GM20000 (cell line): ENCODE data around the gene KRTAP4-11.
"Not testable (repeated sequence)": the region's sequence is repeated elsewhere in the genome, so short reads cannot be mapped to it uniquely, and the experiment has no call there.

ENCODE experiments used
- DNase-seq: peaks from one replicate; pipeline ENCODE4 v3.0.0; 2012; ENCODE audit warnings: low spot score
- CTCF ChIP-seq: IDR thresholded peaks from 2 replicates; pipeline ENCODE4 v1.5.1; 2012; ENCODE audit warnings: mild to moderate bottlenecking, control low read depth; ENCODE audit errors: extremely low read depth, missing control alignments

Gene KRTAP4-11

DNA sequence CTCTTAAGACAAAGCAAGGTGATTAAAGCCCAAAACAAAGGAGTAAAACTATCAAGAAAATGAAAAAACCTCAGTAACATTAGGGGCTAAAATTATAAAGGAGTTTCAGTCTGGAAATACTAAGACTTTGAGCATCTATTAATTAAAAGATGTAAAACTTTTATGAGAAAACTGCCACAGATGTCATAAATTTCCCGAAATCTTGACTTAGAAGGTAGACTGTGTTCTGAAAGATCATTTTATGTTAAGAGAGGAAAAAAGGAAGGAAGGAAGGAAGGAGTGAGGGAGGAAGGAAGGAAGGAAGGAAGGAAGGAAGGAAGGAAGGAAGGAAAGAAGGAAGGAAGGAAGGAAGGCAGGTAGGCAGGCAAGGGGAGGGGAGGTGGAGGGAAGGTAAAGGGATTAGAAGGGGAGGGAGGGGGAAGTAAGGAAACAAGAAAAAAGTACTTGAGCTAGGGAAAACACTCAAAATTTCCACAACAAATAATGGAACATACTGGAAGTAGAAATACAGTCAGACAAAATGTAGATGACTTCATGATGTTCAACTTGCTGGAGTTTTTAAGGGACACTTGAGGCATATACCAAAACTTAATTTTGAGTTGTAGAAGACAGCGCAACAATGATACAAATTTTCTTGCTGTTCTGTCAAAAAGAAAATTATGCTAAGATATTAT, 29.5 kb upstream of the KRTAP4-11 start:
- TF ChIP-seq CTCF: no peak
- DNase-seq: no peak

DNA sequence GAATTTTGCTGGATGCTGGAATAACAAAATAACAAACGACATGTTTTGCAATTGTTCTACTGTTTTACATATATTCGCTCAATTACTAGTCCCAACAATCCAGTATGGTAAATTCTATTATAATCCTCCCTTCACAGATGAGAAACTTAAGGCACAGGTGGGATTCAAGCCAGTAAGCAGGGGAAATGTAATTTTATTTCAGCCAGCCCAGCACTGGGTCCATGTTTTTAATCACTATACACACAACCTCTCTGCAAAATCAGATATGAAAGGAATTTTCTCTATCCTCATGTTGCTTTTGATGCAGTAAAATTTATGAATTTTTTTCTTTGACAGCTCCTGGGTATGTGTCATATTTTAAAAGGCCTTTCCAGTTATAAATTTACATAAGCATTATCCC, 27.1 kb upstream of the KRTAP4-11 start:
- no peak for DNase-seq
- no peak for TF ChIP-seq CTCF

GRCh38 chr17:41144846-41145245, 26.7 kb upstream of the KRTAP4-11 start:
- no peak for TF ChIP-seq CTCF
- DNase-seq: no peak

GRCh38 chr17:41141361-41141760, 23.2 kb upstream of the KRTAP4-11 start:
- TF ChIP-seq CTCF: no peak
- DNase-seq: no peak

- TF ChIP-seq CTCF: no peak
- no peak for DNase-seq
Measured at GRCh38 chr17:41140360-41141131, 22.4 kb upstream of the KRTAP4-11 start, which contains the start of gene KRTAP4-6. Gene KRTAP4-6, minus strand, starts transcription at chr17:41140544. Its CDS starts 57 bp downstream, at chr17:41140487.

GRCh38 chr17:41139865-41140264, 21.7 kb upstream of the KRTAP4-11 start:
- not testable (repeated sequence) for DNase-seq

GRCh38 chr17:41133880-41134735, 15.9 kb upstream of the KRTAP4-11 start:
- DNase-seq: no peak
- TF ChIP-seq CTCF: no peak
